ENCODE data around the gene RANBP17.
"Not testable (repeated sequence)": the region's sequence is repeated elsewhere in the genome, so short reads cannot be mapped to it uniquely, and the experiment has no call there.

Gene RANBP17

DNA sequence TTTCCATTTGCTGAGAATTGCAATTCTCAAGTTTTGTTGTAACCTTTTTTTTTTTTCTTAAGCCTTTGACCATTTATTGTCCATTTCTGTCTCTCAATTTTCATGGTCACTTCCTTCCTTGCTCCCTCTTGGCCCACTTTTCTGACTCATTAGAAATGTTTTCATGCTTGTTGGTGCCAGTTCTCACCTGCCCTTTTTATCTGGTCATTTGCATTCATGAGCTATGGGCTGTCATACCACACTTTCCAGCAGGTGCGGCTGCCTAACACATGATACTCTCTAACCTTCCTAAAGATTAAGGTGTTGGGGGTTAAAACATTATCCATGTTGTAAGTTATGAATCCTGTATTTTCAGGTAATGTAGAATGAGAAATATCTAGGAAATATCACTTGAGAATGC is 296.8 kb downstream of the RANBP17 start:
- no peak for DNase-seq (ENCODE audit: low read depth)

GRCh38 chr5:171162165-171162564 is 300.3 kb downstream of the RANBP17 start:
- no peak for DNase-seq (ENCODE audit: low read depth)

DNA sequence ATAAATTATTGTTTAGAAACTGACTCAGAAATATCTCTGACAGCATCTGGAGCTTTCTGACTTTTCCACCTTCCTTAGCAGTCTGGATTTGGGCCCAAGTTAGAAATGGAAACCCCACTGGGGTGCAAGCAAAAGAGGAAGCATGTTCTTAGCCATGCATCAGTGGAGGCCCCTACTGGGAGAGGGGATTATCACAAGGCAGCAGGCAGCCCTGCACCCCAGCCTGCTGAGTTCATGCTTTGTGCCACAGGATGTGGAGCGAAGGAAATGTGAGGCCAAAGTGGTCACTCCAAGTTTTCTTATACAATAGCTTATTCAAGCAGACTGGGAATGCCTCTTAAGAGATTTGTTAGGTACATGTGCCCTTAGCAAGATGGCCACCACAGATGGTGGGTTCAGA is 300.8 kb downstream of the RANBP17 start:
- no peak for DNase-seq (ENCODE audit: low read depth)

DNA sequence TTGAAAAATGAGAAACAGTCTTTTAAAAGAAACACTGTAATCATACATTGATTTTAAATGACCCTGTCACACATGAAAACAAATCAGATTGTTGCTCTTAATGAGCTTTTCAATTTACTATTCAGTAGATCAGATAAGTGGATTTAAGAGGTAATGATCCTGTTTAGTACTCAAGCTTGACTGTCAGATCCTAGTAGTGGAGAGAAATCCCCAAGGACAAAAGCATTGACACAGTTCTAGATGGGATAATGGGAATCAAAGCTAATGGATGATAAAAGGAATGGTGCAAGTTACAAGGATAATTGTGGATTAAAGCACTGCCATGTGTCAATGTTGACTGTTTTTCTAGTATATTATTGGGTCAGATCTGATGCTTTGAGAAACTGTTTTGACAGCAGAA is 304.9 kb downstream of the RANBP17 start:
- DNase-seq (ENCODE audit: low read depth) = no peak

- no peak for DNase-seq (ENCODE audit: low read depth)
Observed at GRCh38 chr5:171168171-171168570, 306.4 kb downstream of the RANBP17 start.

DNA sequence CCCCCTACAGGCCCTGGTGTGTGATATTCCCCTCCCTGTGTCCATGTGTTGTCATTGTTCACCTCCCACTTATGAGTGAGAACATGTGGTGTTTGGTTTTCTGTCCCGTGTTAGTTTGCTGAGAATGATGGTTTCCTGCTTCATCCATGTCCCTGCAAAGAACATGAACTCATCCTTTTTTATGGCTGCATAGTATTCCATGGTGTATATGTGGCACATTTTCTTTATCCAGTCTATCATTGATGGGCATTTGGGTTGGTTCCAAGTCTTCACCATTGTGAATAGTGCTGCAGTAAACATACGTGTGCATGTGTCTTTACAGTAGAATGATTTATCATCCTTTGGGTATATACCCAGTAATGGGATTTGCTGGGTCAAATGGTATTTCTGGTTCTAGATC is 313.1 kb downstream of the RANBP17 start:
- not testable (repeated sequence) for DNase-seq (ENCODE audit: low read depth)

- no peak for DNase-seq (ENCODE audit: low read depth)
Observed at GRCh38 chr5:171175746-171176145, 313.9 kb downstream of the RANBP17 start.

DNA sequence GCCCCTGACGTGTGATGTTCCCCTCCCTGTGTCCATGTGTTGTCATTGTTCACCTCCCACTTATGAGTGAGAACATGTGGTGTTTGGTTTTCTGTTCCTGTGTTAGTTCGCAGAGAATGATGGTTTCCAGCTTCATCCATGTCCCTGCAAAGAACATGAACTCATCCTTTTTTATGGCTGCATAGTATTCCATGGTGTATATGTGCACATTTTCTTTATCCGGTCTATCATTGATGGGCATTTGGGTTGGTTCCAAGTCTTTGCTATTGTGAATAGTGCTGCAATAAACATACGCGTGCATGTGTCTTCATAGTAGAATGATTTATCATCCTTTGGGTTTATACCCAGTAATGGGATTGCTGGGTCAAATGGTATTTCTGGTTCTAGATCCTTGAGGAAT is 316.4 kb downstream of the RANBP17 start:
- not testable (repeated sequence) for DNase-seq (ENCODE audit: low read depth)

GRCh38 chr5:171188016-171188415 is 326.2 kb downstream of the RANBP17 start:
- no peak for DNase-seq (ENCODE audit: low read depth)

- no peak for DNase-seq (ENCODE audit: low read depth)
Observed at GRCh38 chr5:171189442-171189841, 327.6 kb downstream of the RANBP17 start.

DNA sequence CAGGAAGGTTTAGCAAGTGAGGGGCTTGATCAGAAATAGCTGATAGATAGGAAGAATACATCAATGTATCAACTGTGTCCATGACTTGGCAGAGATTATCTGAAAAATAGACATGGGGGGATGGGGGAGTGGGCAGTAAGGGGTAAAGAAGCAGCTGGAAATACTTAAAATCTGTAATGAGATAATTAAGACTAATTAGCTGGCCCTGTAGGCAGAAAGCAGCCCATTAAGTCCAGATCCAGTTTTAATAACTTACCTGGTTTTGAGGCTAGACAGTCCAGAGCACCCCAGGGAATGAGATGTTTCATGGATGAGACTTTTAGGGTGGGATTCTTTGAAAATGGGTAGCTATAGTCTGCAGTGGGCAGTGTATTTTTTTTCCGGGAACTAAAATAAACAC is 330.3 kb downstream of the RANBP17 start:
- DNase-seq (ENCODE audit: low read depth) = no peak

DNA sequence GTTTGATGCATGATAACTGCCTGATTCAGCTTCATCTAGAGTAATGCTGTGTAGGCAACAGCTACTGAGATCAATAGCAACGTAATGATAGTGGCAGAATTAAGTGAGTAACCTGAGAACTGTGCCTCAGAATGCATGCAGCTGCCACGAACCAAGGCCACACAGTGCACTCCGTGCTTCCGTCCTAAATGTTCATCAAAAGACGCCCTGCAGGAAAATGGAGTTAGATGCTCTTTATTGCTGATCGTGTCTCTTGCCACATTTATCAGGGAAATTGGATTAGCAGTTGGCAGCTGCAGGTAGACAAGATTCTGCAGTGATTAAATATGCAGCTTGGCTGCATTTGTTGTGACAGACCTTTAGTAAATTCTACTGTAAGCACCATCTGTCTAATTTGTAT is 339.5 kb downstream of the RANBP17 start:
- DNase-seq (ENCODE audit: low read depth) = no peak

DNA sequence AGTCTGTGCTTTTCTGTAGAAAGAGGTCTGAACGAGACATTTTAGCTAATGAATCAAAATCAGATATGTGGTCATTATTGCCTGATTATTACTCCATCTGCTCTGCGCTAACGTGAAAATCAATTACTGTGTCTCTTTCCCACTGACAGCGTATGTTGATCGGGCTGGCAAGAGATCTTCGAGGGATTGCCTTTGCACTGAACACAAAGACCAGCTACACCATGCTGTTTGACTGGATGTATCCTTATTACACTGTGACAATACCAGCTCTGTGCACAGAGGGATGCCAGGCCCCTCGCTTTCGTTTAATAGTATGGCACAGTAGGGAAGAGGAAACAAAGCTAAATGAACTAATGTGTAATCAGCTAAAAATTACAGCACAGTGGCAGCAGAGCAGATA is 343.6 kb downstream of the RANBP17 start:
- no peak for DNase-seq (ENCODE audit: low read depth)

- peak; percentile 17 for DNase-seq (ENCODE audit: low read depth)
Observed at GRCh38 chr5:171207256-171207847, 345.5 kb downstream of the RANBP17 start.

DNA sequence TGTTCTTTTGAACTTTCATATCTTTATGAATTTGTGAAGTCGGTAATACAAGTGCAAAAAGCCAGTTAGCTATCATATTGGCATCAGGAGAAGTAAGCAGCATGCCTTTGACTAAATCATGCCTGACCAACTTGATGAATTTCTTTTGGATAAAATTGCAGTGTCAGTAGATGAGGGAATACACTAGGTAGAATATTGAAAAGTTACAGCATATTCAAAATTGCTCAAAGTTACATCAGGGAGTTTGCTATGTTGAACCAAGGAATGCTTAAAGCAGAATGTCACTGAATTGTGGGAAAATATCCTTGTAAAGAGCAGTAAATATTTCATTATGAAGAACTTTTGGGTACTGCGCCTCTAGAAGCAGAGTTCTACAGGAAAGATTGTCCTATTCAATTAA is 360.1 kb downstream of the RANBP17 start:
- DNase-seq (ENCODE audit: low read depth) = no peak

GRCh38 chr5:171223927-171224326 is 362.1 kb downstream of the RANBP17 start:
- no peak for DNase-seq (ENCODE audit: low read depth)

DNA sequence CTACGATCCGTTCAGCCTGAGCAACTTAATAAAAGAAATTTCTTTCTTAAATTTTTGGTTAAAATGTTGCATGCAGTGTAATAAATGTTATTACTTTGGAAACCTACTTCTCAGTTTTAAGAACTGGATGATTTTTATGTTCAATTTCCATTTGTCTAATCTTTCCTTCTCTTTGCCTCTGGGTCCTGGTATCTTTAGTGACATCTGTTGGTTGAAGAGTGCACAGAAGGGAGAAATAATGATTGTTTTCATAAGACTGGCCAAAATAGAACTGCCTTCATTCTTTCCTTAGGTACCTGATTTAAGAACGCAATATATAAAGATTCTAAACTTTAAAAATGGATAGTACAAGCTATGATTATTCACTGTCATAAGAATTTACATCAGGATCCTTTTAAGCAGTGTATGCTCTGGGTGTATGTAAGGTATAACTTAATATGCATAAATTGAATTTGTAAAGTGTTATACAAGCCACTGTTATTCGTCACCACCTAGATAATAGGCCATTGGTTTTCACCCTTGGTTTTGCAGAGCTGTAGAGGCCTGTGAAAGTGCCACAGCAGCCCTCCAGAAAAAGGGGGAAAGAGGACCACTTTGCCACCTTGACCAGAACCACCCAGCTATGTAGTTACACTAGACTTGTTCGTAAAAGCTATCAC is 364.4 kb downstream of the RANBP17 start:
- DNase-seq (ENCODE audit: low read depth) = no peak

DNA sequence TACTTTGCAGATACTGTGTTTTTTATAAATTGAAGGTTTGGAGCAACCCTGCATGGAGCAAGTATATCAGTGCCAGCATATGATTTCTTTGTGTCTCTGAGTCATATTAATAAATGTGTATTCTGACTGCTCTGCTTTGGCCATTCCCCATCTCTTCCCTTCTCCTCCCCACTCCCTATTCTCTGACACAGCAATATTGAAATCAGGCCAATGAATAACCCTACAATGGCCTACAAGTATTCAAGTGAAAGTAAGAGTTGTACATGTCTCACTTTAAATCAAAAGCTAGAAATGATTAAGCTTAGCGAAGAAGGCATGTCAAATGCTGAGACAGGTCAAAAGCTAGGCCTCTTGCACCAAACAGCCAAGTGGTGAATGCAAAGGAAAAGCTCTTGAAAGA is 365.0 kb downstream of the RANBP17 start:
- no peak for DNase-seq (ENCODE audit: low read depth)

GRCh38 chr5:171236651-171237050 is 374.8 kb downstream of the RANBP17 start:
- no peak for DNase-seq (ENCODE audit: low read depth)

GRCh38 chr5:171242521-171242920 is 380.7 kb downstream of the RANBP17 start:
- DNase-seq (ENCODE audit: low read depth) = no peak

DNA sequence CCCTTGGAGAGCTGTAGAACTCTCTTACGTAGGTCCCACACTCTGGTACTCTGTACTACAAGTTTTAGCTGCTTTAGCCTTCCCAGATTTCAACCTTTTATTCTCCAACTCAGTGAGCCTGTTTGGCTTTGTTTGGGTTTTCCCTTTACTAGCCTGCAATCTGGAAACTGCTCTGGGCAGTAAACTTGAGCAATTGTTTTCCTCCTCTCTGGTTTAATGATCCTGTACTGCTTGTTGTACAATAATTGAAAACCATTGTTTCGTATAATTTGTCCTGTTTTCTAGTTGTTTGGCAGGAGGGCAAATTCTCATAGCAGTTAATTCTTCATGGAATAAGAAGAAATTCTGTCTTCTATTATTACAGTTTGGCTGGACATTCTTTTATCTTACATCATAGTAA is 384.4 kb downstream of the RANBP17 start:
- no peak for DNase-seq (ENCODE audit: low read depth)

DNA sequence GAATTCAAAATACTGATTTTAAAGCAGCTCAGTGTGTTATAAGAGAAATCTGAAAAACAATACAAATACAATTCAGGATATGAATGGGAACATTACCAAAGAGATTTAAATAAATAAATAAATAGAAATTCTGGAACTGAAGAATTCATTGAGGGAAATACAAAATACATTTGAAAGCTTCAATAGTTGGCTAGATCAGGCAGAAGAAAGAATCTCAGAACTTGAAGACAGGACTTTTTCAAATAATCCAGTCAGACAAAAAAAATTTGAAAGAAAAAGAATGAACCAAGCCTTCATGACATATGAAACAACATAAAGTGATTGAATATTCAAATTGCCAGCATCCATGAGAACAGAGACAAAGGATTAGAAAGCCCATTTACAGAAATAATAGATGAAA is 387.6 kb downstream of the RANBP17 start:
- DNase-seq (ENCODE audit: low read depth) = no peak

GRCh38 chr5:171250738-171251137 is 388.9 kb downstream of the RANBP17 start:
- DNase-seq (ENCODE audit: low read depth) = no peak

- DNase-seq (ENCODE audit: low read depth) = no peak
Observed at GRCh38 chr5:171251519-171251918, 389.7 kb downstream of the RANBP17 start.

Data from GM04504 (cell line).